Measurements from ENCODE around the gene INO80.

The INO80 gene

GRCh38 chr15:41042851-41043250 is 73.2 kb downstream of the INO80 start:
- no peak for TF ChIP-seq CTCF (IDR thresholded peaks at IDR 0.05; ENCODE audit: control extremely low read depth, extremely low read depth, low read depth, missing control alignments)
- ChIA-PET CTCF (interaction anchor here (1.2 to 2.6 kb wide), 3 partner anchors 12 to 185 kb away, joined by 3 to 8 read pairs (median 6); no protein-coding TSS in a partner anchor), POLR2A (no interaction called here)
- no peak for DNase-seq (ENCODE audit: extremely low spot score)

- ChIA-PET CTCF (no interaction called here), POLR2A (no interaction called here)
- no peak for TF ChIP-seq CTCF (IDR thresholded peaks at IDR 0.05; ENCODE audit: control extremely low read depth, extremely low read depth, low read depth, missing control alignments)
- no peak for DNase-seq (ENCODE audit: extremely low spot score)
Observed at GRCh38 chr15:41039121-41039520, 77.0 kb downstream of the INO80 start.

- ChIA-PET CTCF (interaction anchor here (0.8 to 2.4 kb wide), 5 partner anchors 10 to 174 kb away, joined by 3 to 8 read pairs (median 4); no protein-coding TSS in a partner anchor), POLR2A (no interaction called here)
- no peak for DNase-seq (ENCODE audit: extremely low spot score)
- no peak for TF ChIP-seq CTCF (IDR thresholded peaks at IDR 0.05; ENCODE audit: control extremely low read depth, extremely low read depth, low read depth, missing control alignments)
Observed at GRCh38 chr15:41032079-41032328, 84.1 kb downstream of the INO80 start.

GRCh38 chr15:41031232-41032078 is 84.6 kb downstream of the INO80 start:
- CTCF ChIA-PET: interaction anchor here (0.8 to 2.4 kb wide), 5 partner anchors 9 to 173 kb away, joined by 3 to 8 read pairs (median 4); no protein-coding TSS in a partner anchor
- DNase-seq (ENCODE audit: extremely low spot score): no peak
- POLR2A ChIA-PET: no interaction called here
- TF ChIP-seq CTCF (IDR thresholded peaks at IDR 0.05; ENCODE audit: control extremely low read depth, extremely low read depth, low read depth, missing control alignments): no peak

- TF ChIP-seq CTCF (IDR thresholded peaks at IDR 0.05; ENCODE audit: control extremely low read depth, extremely low read depth, low read depth, missing control alignments): no peak
- ChIA-PET CTCF (interaction anchor here (0.7 to 2.7 kb wide), 5 partner anchors 10 to 202 kb away, joined by 3 to 7 read pairs (median 3); partner anchors contain the start of genes CHP1 and VPS18), POLR2A (no interaction called here)
- no peak for DNase-seq (ENCODE audit: extremely low spot score)
Observed at GRCh38 chr15:41028853-41029252, 87.2 kb downstream of the INO80 start.

- ChIA-PET POLR2A (no interaction called here), CTCF (interaction anchor here (1.0 to 11.8 kb wide), 11 partner anchors 9 to 167 kb away, joined by 3 to 215 read pairs (median 3); partner anchors contain the start of gene VPS18)
- TF ChIP-seq CTCF (IDR thresholded peaks at IDR 0.05; ENCODE audit: control extremely low read depth, extremely low read depth, low read depth, missing control alignments): no peak
- DNase-seq (ENCODE audit: extremely low spot score): no peak
Observed at GRCh38 chr15:41025393-41025792, 90.7 kb downstream of the INO80 start.

Data from GM10248 (cell line).